ENCODE results near the gene GBX1.

Gene GBX1

DNA sequence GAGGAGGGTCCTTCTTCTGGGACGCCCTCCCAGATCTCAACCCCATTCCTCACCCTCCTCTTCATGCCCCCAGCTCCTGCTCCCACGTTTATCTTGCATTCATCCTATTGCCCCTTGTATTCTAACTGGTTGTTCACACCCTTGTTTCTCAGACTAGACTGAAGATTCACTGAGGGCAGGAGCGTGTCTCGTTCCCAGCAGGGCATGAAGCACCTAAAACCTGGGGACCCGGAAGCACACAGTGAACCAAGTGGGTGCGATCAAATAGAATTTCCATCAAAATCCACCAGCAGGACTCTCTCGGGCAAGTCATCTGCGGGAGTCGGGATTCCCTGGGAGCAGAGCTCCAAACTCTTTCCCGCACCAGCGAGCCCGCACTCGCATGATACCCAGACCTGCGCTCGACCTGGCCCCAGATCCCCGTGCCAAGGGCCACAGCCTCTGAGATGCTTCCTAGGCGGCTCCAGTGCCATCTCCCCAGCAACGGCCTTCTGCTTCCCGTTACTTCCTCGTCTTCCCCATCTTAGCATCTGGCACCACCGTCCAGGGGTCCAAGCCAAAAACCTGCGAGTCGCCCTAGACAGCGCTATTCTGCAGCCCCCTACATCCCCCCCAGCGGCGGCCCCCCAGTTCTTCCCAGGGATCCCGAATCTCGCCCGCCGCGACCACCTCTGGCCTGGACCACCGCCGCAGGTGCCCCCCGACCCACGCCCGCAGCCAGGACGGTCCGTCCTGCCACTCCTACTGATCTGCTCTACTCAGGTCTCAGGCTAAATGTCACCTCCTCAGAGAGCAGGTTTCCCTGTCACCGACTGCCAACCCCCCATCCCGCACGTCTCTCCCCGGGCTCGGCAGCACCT is 6.1 kb upstream of the GBX1 start:
- no peak for DNase-seq (ENCODE audit: low read depth)

DNA sequence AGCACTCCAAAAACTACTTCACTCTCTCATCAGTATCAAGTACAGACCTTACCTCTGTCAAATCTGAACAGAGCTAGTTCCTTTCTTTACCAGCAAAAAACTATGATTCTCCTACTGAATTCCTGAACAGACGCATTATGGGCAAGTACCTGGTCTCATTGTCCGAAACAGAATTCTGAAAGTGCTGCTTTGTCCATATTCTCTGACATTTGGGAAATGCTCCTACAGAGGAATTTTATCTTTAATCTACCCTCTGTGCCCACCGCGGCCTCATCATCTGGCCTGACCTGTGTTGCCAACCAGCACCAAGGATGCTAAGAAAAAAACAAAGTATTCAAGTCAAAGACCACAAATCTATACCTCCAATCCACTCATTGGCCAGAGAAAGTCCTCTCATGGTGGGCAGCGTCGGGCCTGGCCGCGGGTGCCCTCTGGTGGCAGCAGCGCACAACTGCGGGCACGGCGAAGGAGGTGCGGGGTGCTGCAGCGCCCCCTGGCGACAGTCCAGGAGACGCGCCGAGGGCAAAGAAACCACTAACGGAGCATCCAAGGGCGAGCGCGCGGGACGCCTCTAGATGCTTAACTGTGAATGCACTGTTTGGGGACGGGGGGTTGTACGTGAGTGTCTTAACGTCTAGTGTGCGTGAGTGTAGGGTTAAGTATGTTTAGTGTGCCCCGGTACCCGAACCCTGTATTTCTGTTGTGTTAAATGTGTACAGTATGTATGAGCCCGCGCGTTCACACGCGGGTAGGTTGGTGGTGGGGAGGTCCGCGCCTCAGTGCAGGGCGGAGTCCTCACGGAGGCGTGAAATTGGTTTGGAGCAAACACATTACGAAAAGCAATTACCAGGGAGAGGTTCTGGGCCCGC is 5.0 kb upstream of the GBX1 start:
- peak; percentile 64 for DNase-seq (ENCODE audit: low read depth)

DNA sequence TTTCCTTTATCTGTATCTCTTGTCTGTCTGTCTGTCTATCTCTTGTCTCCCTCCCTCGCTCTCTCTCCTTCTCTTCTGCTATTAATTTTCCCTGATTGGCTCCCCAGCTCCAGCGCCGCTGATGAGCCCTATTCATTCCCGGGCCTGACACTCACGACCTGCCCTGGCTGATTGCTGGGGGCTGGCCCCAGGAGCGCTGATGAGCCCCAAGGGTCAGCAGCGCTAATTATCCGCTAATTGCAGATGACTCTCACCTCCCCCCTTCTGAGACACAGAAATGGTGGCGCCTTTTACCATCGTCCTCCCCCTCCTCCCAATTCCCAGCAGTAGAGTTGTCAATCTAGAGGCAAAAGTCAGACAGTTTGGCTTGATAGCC is 1.3 kb upstream of the GBX1 start:
- no peak for DNase-seq (ENCODE audit: low read depth)

DNA sequence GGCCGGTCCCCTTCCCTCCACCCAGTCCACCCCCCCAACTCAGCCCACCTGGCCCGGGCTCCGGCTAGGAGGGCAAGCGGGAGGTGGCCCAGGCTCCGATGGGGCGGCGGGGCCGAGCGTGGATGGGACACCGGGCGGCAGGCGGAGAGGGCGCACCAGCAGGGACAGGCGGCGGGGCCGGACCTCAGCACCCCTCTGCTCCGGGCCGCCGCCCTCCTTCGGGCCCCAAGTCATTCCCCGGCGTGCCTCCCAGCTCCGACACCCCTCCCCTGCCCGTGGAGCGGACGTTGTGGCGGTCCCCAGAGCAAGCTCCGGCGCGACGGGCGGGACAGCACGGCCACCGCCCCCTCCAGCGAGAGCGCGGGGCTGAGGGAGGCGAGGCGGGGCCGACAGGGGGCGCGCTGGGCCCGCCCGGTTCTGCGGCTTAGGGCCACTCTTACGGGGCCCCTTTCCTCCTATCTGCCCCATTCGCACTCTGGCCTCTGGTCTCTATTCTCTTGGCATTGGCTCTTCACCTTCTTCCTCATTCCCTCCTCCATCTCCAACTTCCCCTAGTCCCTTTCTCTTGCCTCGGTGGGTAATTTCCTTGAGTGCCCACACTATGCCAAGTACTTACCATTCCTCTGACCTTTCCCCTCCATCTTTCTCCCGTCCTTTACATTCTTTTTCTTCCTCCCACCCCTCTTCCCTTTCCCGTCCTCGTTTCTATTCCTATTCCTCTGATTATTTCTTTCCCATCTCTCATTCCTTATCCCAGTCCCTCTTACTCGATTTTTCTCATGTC is 701 bp upstream of the GBX1 start:
- peak; percentile 29 for DNase-seq (ENCODE audit: low read depth)

DNA sequence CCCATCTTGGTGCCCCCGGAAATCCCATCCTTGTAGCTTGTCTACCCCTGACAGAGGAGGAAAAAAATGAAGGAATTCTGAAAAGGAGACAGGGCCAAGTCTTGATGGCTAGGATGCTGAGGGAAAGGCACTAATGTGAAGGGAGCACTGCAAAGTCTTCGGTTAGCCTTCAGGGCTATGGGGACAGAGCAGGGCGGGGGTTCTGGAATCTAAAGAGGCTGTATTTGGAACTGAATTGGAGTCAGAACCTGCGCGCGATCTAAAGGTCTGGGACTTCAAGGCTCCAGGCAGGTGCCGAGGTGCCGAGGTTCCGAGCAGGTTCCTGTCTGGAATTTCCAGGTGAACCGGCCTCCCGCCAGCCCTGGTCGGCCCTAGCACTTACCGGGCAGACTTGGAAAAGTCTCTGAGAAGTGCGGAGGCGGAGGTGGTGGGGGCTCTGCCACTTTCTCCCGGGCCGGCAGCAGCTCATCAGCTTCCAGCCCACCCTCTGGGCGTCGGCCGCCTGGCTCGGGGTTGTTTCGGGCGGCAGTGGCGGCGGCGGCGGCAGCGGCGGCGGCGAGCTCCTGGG is 781 bp downstream of the GBX1 start:
- no peak for DNase-seq (ENCODE audit: low read depth)

DNA sequence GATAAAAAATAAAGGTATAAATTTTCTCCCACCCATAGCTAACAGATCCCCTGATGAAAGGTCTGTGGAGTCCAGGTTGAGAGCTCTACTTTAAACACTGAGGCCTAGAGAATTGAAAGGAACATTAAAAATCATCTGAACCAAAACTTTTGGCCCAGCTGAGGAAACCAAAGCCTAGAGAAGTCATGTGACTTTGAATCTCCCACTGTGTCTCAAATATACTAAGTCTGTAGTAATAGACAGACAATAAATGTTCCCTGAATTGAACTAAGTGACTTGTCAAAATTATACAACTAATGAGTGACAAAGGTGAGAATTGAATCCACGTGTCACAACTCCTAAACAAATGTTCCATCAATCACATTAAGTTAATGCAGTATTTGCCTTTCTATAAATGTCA is 5.7 kb downstream of the GBX1 start:
- DNase-seq (ENCODE audit: low read depth), result no peak

DNA sequence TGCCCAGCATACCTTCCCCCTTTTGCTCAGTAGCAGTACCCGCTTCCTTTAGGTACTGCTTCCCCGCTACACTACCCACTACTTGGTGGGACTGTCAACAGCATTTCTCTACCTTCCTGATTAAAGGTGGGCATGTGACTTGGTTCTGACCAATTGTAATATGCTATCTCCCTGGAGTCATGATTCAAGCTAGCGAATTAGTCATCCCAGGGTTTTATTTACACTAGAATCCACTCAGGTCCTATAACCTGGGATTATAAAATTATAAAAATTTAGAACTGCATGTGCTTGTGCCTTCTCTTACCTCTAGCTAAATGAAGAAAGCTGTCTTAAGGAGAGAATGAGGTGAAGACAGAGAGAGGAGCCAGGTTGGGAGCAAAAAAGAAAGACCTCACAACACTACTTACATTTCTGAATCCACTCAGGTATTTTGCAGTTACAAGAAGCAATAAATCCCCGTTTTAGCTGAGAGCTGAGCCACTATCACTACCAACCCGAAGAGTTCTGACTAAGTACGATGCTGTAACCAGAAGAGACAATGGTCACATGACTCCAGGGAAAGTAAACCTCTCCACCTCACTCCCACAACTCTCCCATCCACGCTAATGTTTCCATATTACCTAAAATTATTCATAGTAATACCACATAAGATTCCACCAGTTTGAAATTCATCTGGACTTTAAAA is 9.7 kb downstream of the GBX1 start:
- no peak for DNase-seq (ENCODE audit: low read depth)

DNA sequence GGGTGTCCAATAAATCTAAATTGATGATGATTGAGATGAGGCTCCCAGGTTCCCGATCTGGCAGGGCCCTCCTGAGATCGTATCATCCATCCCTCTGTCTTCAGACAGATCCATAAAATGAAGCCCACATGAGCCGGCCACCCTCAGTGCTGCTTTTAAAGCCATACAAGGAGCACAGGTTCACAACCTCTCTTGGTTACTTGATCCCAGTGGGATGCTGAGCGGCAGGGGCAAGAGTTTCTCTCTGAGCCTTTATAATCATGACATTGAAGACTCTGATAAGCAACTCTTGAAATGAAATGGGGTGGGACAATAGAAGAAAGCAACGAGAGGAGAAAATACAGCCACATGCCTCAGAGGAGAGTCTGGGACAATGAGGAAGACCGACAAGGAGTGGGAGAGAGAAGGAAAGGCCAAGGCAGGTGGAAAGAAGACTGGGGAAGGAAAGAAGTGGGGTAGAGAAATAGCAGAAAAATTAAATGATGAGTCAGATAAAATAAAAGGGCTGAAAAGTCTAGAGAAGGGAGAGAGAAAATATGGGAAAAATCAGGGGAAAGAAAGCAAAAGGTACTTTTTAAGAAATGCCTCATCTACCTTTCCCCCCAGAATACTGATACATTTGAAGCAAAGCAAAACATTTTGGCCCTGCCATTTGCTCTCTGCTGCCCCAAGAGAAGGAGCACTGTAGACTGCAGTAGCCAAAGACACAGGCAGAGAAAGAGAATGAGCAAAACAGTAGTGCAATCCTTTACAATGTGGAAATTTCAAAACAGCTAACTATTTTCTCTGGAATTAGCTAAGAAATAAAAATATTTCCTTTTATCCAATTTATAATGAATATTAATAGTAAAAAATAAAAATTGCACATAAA is 14.6 kb downstream of the GBX1 start:
- no peak for DNase-seq (ENCODE audit: low read depth)

DNA sequence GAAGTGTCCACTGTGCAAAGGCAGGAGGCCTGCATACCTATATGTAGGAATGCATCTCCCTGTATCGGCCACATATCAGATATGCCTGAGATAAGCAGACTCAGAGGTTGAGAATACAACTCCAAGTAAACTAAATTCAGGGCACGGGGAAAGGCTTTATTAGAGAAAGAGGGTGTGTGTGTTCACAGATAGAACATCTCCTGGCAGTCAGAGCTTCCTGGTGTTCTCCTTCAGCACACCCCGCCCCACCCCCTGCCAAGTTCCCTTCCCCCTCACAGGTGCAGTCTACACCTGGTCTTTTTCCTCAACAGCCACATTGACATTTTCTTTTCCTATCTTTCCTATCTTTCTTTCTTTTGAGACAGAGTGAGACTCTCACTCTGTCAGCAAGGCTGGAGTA is 17.1 kb downstream of the GBX1 start:
- DNase-seq (ENCODE audit: low read depth), result no peak

DNA sequence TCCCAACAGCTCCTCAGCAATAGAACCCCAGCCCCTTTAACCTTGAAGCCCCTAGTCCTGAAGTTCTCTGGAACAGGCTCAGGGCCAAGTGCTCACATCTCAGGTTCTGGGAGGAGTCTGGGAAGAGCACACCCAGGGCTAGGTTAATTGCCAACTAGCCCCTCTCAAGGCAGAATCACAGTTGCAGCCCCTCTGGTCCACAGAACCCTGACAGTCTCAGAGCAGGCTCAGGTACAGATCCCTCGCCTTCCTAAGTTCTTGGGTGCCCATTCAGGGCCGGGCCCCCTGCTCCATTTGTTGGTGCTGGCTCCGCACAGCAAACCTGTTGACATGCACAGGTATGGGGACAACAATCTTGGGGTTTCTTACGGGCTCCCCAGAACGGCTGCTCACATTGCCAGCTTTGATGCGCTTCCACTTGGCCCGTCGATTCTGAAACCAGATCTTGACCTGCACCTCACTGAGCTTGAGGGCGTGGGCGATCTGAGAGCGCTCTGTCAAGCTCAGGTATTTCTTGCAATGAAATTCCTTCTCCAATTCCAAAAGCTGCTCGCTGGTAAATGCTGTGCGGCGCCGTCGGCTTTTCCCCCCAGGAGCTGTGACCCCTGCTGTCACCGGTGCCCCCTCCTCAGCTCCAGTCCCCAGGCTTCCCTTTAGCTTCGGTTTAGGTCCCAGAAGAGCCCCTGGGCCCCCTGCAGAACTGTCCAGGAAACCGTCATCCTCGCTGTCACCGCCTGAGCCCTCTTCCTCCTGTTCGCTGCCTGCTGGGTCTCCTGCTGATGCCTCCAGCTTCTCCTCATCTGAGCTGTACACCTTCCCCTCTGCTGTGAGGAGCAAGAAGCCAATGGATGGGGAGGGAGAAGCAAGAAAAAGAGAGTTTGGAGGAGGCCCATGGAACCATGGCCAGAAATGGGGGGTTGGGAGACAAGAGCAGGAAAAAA is 18.9 kb downstream of the GBX1 start:
- DNase-seq (ENCODE audit: low read depth), result no peak

DNA sequence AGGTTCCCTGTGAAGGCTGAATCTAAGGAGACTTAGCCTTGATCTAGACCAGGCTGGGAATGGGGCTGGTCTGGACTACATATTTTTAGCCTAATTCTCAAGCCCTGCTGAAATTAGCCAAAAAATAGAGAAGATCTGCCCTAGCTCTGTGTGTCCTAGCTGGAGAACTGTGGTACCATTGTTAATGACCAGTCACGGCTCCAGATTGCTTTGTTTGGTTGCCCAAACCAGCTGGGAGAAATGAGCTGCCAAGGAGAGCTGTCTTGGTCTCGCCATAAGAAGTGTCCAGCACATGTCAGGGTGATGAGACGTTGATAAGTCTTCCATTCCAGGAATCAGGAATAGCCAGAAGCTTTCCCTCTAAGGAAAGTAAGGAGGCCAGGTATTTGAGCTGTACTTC is 20.7 kb downstream of the GBX1 start:
- no peak for DNase-seq (ENCODE audit: low read depth)

DNA sequence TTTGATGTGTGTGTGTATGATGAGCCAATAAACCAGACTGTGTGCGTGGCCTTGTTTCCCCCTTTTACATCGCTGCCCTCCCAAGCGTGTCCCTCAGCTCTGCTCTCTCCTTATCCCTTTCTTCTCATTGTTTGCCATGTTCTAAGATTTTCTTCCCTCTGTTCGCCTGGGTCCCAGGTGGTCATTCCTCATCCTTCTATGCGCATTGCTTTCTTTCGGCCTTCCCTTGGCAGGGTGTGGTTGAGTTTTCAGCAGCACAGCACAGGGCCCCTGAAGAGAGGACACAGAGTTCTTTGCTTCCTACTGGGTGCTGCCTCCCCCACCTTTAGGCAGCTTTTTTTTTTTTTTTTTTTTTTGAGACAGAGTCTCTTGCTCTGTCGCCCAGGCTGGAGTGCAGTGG is 23.1 kb downstream of the GBX1 start:
- no peak for DNase-seq (ENCODE audit: low read depth)

DNA sequence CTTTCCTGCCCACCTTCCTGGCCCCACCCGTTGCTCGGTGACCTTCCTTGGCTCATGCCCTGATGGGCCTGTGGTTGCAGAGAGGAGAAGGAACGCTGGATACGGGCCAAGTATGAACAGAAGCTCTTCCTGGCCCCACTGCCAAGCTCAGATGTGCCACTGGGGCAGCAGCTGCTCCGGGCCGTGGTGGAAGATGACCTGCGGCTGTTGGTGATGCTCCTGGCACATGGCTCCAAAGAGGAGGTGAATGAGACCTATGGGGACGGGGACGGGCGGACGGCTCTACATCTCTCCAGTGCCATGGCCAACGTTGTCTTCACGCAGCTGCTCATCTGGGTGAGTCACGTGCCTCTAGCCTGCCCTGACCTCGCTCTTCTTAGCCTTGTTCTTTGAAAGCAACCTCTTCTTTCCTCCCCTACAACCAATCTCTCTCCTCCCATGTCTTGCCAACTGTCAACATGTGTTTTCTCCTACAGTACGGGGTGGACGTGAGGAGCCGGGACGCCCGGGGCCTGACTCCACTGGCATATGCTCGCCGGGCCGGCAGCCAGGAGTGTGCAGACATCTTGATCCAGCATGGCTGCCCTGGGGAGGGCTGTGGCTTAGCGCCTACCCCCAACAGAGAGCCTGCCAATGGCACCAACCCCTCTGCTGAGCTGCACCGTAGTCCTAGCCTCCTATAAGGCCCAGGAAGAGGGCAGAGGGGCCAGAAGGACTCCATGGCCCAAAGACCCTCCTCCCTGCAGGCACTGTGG is 24.1 kb downstream of the GBX1 start:
- DNase-seq (ENCODE audit: low read depth), result no peak

DNA sequence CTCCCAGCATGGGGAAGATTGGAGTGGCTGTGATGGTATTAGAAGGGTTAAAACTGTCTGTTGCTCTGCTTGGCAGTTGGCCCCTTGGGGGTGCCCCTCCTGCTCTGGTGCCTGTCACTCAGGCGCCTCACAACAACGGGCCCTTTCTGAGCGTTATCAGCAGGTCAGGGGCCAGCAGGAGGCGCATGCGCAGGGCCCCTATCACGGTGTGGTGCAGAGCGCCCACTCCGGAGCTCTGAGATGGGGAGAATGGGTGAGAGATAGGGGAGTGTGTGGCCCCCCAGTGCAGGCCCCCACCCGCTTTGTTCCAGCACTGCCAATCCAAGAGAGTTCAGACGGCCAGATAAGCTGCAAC is 24.8 kb downstream of the GBX1 start:
- DNase-seq (ENCODE audit: low read depth), result no peak

DNA sequence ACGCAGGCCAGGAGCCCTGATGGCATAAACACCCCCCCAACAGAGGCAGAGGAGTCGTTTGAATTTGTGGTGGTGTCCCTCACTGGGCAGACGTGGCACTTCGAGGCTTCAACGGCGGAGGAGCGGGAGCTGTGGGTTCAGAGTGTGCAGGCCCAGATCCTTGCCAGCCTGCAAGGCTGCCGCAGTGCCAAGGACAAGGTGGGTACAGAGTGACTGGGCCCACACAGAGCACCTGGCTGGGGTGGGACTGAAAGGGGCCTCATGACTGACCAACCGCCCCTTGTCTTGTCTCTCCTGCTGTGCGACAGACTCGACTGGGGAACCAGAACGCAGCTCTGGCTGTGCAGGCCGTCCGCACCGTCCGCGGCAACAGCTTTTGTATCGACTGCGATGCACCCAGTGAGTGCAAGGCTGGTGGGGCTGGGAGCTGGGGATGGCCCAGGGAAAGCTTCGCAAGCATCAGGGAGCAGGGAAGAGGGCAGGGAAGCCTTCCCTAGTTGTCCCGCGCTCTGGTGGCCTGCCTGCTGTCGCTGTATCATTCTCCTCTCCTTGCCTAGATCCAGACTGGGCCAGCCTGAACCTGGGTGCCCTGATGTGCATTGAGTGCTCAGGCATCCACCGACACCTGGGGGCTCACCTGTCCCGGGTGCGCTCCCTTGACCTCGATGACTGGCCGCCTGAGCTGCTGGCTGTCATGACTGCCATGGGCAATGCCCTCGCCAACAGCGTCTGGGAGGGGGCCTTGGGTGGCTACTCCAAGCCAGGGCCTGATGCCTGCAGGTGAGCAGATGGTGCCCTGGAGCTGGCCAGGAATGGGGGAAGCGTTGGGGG is 25.4 kb downstream of the GBX1 start:
- no peak for DNase-seq (ENCODE audit: low read depth)

DNA sequence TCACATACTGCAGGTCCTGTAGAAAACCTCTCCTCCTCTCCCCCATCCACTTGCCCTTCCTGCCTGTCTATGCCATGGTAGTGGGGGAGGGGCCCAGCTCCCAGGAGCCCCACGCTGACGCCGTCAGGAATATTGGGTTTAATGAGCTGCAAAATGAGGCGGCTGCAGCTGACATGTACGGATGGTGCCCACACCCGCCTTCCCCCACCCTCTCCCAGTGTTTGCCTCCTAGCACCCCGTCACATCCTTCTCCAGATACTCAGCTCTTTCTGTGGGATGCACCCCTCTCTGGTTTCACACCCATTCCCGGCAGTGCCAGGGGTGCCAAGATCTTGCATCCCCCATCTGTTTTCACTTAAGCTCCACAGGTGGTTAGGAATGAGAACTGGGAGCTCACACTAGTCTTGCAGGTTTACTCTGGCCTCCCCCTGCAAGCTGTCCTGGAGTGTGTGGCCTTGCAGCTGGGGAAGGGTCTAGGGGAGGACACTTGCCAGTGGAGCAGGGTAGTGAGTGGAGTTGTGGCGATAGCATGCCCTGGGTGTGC is 26.1 kb downstream of the GBX1 start:
- no peak for DNase-seq (ENCODE audit: low read depth)

DNA sequence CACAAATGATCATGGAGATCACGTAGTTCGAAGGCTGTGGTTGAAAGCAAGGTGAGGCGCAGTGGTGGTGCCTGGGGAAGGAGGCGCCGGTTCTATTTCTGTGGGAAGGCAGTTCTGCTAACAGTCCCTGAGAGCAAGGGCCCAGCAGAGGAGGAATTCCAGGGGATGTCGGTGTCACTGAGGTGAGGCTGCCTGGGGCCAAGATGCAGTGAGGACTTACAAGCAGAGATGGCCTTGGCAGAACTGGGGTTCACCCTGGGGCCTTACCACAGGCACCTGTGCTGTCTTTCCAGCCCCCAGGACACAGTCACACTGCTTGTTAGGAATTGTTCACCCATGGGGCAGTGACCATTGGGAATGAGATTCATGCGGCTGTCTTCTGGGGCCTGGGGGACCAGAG is 26.7 kb downstream of the GBX1 start:
- DNase-seq (ENCODE audit: low read depth), result no peak

DNA sequence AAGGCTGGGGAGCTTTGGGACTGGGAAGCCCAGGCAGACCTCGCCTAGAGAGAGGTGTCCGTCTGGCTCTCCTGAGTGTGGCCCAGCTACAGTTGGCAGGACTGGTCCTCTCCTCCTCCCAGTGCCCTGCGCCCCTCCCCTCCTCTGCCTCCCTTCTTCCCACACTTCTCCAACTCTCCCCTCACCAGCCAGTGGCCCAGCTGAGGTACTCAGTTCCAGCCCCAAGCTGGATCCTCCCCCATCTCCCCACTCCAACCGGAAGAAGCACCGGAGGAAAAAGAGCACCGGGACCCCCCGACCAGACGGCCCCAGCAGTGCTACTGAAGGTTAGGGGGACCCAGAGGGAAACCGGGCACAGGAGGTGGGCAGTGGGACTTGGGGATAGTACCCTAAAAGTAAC is 27.7 kb downstream of the GBX1 start:
- DNase-seq (ENCODE audit: low read depth), result no peak
